Activated CD8-positive, alpha-beta memory T cell treated with anti-CD3 and anti-CD28 coated beads, Interleukin-2, amount 50 U/mL, for 1 hour (primary cell): ENCODE measurements around the gene RARB.

Experiments used
- DNase-seq: peaks from one replicate; pipeline ENCODE4 v3.0.0-alpha.2; 2020; ENCODE audit errors: extremely low read depth

The RARB gene

GRCh38 chr3:25472731-25473130, 44.7 kb downstream of the RARB start:
- DNase-seq: no peak

DNA sequence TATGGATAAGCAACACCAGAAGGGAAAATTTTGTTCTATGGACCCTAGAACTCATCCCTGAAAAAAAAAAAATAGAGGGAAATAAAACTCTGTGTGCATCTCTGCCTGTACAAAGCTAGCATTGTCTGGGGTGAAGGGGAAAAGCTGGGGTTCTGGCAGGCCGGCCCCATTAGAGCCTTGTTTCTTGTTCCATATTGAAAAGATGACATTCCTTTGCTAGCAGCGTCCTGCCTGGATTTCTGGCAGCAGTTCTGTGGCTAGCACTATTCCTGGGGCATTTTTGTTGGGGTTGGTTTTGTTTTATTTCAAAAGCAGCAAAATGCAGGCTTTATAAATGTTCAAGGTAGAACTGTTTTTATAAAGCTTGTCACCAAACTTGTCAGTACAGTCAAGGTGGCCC, 45.2 kb downstream of the RARB start:
- no peak for DNase-seq

- no peak for DNase-seq
Measured at GRCh38 chr3:25474052-25474451, 46.0 kb downstream of the RARB start.

DNA sequence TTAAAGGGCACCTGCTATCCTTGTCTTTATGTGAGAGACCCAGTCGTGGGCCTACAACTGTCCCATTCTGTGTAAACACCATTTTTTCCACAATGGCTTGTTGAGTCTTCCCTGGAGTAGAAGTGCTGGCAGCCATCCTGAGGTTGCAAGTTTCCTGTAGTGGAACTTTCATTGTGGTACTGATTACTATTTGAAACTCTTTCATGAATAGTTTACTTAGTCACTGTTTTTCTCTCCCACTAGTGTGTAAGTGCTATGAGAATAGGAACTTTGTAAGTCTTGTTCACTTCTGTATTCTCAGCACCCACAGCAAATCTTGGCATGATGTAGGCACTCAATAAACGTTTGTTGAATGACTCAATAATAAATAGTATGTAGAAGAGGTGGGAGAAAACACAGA, 48.6 kb downstream of the RARB start:
- no peak for DNase-seq

DNA sequence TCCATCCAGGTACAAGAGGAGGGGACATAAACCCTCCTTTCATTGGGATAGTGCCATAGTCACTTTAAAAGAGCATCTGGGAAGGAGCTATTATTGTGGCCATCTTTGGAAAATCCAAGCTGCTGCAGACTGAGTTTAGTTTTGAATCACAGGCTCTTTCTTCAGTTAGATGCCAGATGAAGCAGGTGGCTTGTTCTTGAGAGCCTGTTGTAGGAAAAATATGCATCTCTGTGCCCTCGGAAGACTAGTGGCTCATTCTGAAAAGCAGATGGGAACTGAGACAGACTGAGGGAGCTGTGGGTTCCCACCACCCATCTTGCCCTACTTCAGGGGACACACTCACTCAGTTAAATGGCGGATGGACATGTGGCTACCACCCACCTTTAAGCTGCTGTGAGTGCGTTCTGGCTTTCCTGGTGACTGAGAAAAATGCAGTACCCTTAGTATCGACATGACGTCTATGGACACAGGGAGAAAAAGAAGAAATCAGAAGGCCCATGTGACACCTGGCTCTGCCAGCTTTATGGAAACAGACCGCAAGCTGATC, 50.2 kb downstream of the RARB start:
- no peak for DNase-seq

GRCh38 chr3:25478964-25479726, 51.1 kb downstream of the RARB start:
- DNase-seq: no peak

DNA sequence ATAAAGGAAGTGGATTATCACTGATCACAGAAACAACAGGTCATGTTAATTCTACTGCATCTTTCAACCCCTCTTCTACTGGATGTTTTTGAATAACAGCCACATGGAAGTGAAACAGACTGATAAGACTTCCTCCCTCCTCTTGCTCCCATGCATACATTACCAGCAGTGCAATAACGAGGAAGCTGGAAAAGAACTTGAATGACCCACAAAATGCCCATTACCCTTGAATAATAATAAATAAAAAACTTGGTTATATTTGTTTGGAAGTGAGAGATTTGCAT, 51.6 kb downstream of the RARB start:
- DNase-seq: no peak

- DNase-seq: no peak
Measured at GRCh38 chr3:25480811-25481210, 52.7 kb downstream of the RARB start.

DNA sequence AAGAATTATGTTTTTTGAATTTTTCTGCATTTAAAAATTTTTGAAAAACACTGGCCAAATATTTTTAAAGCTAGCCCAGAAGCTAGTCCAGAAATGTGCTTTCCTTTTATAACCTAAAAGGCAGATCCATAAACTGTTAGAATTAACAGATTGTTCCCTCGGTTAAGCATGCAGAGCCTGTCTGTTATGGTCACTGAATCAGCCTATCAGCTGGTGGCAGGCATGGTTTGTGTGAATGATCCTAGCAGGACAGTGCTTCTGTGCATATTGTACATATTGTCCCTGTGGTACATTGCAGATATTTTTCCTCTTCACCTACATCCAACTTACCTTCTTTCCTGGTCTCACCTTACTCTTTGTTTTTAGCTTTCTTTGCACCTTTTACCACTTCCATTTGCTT, 53.3 kb downstream of the RARB start:
- no peak for DNase-seq

GRCh38 chr3:25483456-25483855, 55.4 kb downstream of the RARB start:
- no peak for DNase-seq

GRCh38 chr3:25485673-25486072, 57.6 kb downstream of the RARB start:
- no peak for DNase-seq

DNA sequence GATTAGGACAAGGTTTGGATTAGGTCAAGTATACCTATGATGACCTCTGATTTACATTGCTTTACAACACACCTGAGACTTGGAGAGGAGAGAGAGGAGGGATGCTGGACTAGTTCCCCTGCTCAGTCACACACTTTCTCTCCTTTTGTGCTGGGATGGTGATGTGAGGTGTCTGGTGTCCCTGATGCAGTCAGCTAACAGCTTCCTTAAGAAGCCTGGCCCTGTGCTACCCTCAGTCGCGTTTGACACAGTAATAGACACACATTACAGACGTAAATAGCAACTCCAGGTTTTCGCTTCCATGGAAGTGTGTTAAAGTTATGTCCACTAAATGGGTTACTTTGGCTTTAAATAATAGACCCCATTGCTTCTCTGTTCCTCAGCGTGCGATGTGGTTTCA, 58.9 kb downstream of the RARB start:
- no peak for DNase-seq

- no peak for DNase-seq
Measured at GRCh38 chr3:25489858-25490593, 62.0 kb downstream of the RARB start.

- no peak for DNase-seq
Measured at GRCh38 chr3:25493246-25493645, 65.2 kb downstream of the RARB start.

DNA sequence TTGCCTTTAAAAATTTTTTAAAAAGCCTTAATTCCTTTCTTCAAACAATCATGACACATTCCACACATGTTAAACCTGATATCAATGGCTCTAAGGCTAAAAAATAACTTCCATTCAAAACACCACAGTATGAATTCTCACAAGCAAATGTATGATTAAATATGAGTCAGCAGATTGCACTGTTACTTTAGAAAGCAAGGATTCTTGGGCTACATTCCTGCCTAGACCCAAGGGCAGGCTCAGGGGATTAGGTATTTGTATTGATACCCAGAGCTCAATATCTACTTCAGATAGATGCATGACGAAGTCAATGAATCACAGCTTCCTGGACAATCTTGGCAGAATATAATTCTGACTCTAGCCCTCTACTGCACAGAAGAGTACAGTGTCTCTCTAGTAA, 65.7 kb downstream of the RARB start:
- DNase-seq: no peak

GRCh38 chr3:25495304-25495703, 67.2 kb downstream of the RARB start:
- no peak for DNase-seq

GRCh38 chr3:25495726-25496253, 67.7 kb downstream of the RARB start:
- DNase-seq: no peak

DNA sequence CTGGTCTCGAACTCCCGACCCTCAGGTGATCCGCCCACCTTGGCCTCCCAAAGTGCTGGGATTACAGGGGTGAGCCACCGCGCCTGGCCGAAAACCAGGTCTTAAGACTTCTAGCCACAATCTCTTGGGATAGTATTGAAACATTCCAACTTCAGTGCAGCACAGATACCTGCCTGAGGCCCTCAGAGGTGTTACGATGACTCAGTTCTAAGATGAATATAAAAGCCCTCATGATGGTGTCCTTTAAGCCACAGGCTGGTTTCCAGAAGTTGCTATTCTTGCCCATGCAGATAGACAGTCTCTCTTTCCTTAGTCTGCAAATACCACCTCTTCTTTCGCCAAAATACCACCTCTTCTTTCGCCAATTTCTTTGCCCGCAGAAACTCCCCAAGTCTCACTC, 69.0 kb downstream of the RARB start:
- DNase-seq: no peak

DNA sequence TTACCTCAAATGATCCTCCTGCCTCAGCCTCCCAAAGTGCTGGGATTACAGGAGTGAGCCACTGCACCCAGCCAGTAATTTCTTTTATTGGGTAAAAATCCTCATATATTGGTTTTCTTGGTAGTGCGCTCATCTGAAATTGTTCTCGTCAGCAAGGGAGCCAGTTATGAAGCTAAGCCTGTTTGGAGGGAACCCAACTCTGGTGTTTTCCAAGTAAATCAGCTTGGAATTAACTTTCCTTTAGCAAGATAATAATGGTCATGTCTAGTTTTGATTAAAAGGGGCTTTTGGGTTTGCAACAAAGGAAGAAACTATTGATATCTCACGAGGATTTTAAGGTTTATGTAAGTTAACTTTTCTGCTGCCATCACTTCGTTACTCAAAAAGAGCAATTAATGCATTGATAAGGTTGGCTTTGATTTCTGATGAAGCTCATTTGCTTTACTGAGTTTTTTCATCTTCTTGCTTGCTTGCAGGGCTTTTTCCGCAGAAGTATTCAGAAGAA, 72.7 kb downstream of the RARB start:
- no peak for DNase-seq

- no peak for DNase-seq
Measured at GRCh38 chr3:25502233-25502632, 74.2 kb downstream of the RARB start.

DNA sequence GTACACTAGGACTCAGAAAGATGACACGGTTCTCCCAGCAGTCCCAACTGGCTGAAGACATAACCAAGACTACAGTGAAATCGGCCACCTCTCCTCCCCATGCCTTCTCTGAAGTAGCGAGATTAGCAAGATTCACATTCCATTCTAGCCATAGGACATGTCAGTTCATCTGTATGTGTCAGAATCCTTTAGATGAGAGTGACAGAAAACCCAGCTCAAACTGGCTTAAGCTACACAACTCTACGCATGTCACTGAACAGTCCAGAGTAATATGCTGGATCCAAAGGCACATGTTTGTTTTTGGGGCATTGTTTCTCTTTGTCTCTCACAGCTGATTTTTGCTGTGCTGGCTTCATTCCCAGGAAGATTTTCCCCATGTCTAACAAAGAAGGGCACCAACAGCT, 75.8 kb downstream of the RARB start:
- DNase-seq: no peak

DNA sequence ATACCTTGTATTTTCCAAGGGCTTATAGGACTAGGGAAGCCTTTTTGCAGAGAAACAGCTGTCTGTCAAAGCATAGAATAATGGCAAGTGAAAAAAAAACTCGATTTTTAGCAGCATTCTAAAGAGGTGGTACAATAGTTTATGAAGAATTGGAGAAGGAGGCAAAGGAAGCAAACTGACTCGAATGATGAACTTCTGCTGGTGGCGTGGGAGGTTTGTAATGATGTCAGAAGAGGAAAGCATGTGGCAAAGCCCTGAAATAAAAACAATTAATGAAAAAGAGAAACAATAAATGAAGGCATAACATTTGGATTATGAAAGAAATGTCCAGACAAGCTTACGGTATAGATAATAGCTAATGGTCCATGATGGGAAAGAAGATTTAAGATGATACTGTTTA, 77.5 kb downstream of the RARB start:
- no peak for DNase-seq

DNA sequence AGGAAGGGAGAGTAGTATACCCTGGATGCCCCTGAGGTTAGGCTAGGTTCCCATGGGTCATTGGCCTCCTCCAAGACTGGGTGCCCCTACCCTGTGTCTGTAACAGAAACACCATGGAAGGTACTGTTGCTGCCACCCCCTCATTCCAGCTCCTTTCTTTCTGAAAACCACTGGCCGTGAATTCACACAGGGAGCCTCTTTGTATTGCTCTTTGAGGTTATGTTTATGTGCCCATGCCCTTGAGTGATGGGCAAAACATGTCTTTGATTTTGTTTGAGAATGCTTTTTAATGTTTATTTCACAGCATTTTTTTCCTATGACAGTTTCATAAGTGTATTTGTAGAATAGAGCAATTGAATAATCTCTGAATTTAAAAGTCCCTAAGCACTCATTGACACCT, 79.7 kb downstream of the RARB start:
- DNase-seq: no peak
